Measurements from ENCODE around the gene CNRIP1. TPM values are rescaled to one million over a fixed set of nuclear protein-coding genes. Genes with fewer than 3 reads are reported as not detected.

Gene CNRIP1
- total RNA-seq, 1 donor from 2014 or later: not detected

GRCh38 chr2:68293755-68294154, 26.0 kb downstream of the CNRIP1 start:
- H3K27me3 Mint-ChIP-seq: no peaks in the 10 kb centered on the region
- H3K4me3 Mint-ChIP-seq: no peak overlapping the region
- H3K9me3 Mint-ChIP-seq: no peaks in the 10 kb centered on the region
- ATAC-seq (ENCODE audit: low read depth) (no peak), DNase-seq (no peak)
- POLR2A ChIA-PET: no interaction called here
- peaks cover 14% of the 10 kb centered on the region for H3K4me1 Mint-ChIP-seq
- no peak overlapping the region for H3K27ac Mint-ChIP-seq
- no peaks in the 10 kb centered on the region for H3K36me3 Mint-ChIP-seq (ENCODE audit: low read depth)
- CTCF ChIA-PET: interaction anchor here (0.9 to 3.4 kb wide), 5 partner anchors 9 to 171 kb away, joined by 3 to 9 read pairs (median 5); no protein-coding TSS in a partner anchor
- intact Hi-C loops (cut with micrococcal nuclease): no loop called here
- TF ChIP-seq CTCF (IDR thresholded peaks at IDR 0.05): no peak

- Mint-ChIP-seq H3K36me3 (ENCODE audit: low read depth) (no peaks in the 10 kb centered on the region), H3K4me1 (peaks cover 18% of the 10 kb centered on the region), H3K9me3 (no peaks in the 10 kb centered on the region), H3K27ac (no peak overlapping the region), H3K4me3 (no peak overlapping the region), H3K27me3 (no peaks in the 10 kb centered on the region)
- no peak for TF ChIP-seq CTCF (IDR thresholded peaks at IDR 0.05)
- no peak for DNase-seq
- CTCF ChIA-PET: interaction anchor here (1.1 to 3.4 kb wide), 4 partner anchors 95 to 171 kb away, joined by 3 to 9 read pairs (median 5); no protein-coding TSS in a partner anchor
- POLR2A ChIA-PET: interaction anchor here (0.6 kb wide), 1 partner anchor 158 kb away, joined by 3 read pairs; no protein-coding TSS in a partner anchor
- intact Hi-C loops (cut with micrococcal nuclease): no loop called here
- ATAC-seq (ENCODE audit: low read depth): no peak
Measured at GRCh38 chr2:68293024-68293423, 26.7 kb downstream of the CNRIP1 start.

- ATAC-seq (ENCODE audit: low read depth): peak; percentile 49
Measured at GRCh38 chr2:68292108-68292710, 27.5 kb downstream of the CNRIP1 start.

GRCh38 chr2:68291314-68291713, 28.4 kb downstream of the CNRIP1 start:
- DNase-seq: no peak
- POLR2A ChIA-PET: interaction anchor here (0.7 to 0.9 kb wide), 2 partner anchors 169 to 265 kb away, joined by 3 to 9 read pairs; no protein-coding TSS in a partner anchor
- Mint-ChIP-seq H3K4me1 (peaks cover 20% of the 10 kb centered on the region), H3K4me3 (no peak overlapping the region), H3K27ac (no peak overlapping the region), H3K27me3 (no peaks in the 10 kb centered on the region), H3K9me3 (no peaks in the 10 kb centered on the region), H3K36me3 (ENCODE audit: low read depth) (no peaks in the 10 kb centered on the region)
- TF ChIP-seq CTCF (IDR thresholded peaks at IDR 0.05): no peak
- CTCF ChIA-PET: interaction anchor here (0.6 to 3.4 kb wide), 2 partner anchors 10 to 169 kb away, joined by 3 to 9 read pairs; no protein-coding TSS in a partner anchor
- no peak for ATAC-seq (ENCODE audit: low read depth)
- intact Hi-C loops (cut with micrococcal nuclease): no loop called here

More at GRCh38 chr2:68292108-68292710, 27.5 kb downstream of the CNRIP1 start:
- Mint-ChIP-seq H3K4me1 (peaks cover 20% of the 10 kb centered on the region), H3K4me3 (no peak overlapping the region), H3K36me3 (ENCODE audit: low read depth) (no peaks in the 10 kb centered on the region), H3K27me3 (no peaks in the 10 kb centered on the region), H3K9me3 (no peaks in the 10 kb centered on the region), H3K27ac (no peak overlapping the region)
- no peak for DNase-seq
- intact Hi-C loops (cut with micrococcal nuclease): no loop called here
- ChIA-PET CTCF (interaction anchor here (0.6 to 3.4 kb wide), 5 partner anchors 9 to 171 kb away, joined by 3 to 9 read pairs (median 4); no protein-coding TSS in a partner anchor), POLR2A (interaction anchor here (0.9 kb wide), 1 partner anchor 170 kb away, joined by 3 read pairs; no protein-coding TSS in a partner anchor)
- TF ChIP-seq CTCF (IDR thresholded peaks at IDR 0.05): no peak

GRCh38 chr2:68290901-68291300, 28.8 kb downstream of the CNRIP1 start:
- intact Hi-C loops (cut with micrococcal nuclease): no loop called here
- ChIA-PET POLR2A (no interaction called here), CTCF (interaction anchor here (3.4 kb wide), 1 partner anchor 168 kb away, joined by 9 read pairs; no protein-coding TSS in a partner anchor)
- Mint-ChIP-seq H3K36me3 (ENCODE audit: low read depth) (no peaks in the 10 kb centered on the region), H3K27ac (no peak overlapping the region), H3K4me3 (no peak overlapping the region), H3K9me3 (no peaks in the 10 kb centered on the region), H3K4me1 (peaks cover 20% of the 10 kb centered on the region), H3K27me3 (no peaks in the 10 kb centered on the region)
- ATAC-seq (ENCODE audit: low read depth) (no peak), DNase-seq (no peak)
- TF ChIP-seq CTCF (IDR thresholded peaks at IDR 0.05): no peak

All from activated B cell treated with CpG ODN at 0.5 μM for 24 hours (primary cell).